Choroid plexus epithelial cell (primary cell): ENCODE measurements around the gene MUC5B.

Experiments used
- DNase-seq: peaks from one replicate; pipeline ENCODE4 v3.0.0-alpha.2; 2010; ENCODE audit warnings: low read depth
- H3K4me3 ChIP-seq: 2 replicates; pipeline ENCODE4 v1.5.1; 2011; ENCODE audit warnings: low read depth, mild to moderate bottlenecking, control low read depth, low read length, moderate library complexity
- CTCF ChIP-seq: conservative IDR thresholded peaks from 2 replicates; pipeline ENCODE4 v1.5.1; 2011; ENCODE audit warnings: low read depth, mild to moderate bottlenecking, control low read depth, inconsistent platforms, low read length, moderate library complexity

The MUC5B gene

GRCh38 chr11:1300569-1301187 is 77.8 kb downstream of the MUC5B start:
- no peak for DNase-seq
- H3K4me3 ChIP-seq: no peak overlapping the region
- TF ChIP-seq CTCF: no peak

DNA sequence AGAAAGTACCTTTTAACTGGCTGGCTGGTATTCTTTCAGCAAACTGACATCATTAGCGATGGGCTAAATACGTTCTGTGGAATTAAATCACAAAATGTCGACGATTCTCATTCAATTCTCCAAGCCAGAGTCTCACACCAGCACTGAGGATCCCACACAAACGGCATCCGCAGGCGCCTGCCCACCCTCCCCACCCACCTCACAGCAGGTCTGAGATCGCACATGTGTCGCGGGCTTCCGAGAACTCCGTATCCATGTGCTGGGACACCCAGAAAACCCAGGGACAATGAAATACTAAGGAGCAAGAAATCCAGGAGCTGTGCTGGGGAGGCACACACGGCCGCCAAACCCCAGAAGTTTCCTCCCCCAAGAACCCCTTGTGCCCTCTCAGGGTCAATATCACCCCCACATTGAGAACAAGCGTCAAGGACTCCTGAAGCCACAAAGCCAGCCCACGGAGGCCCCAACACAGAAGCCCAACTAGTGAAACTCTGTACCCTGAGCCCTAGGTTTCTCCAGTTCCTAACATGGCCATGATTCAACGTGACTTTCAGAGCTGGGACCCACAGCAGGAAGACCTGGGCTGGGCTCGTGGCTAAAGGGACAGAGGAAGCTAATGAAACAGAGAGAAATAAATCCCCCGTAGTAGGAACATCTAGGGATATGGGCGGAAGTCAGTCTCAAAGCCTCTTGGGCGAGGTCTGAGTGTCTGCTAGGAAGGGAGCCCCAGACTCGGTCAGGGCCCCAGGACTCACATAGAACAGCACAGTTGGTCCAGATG is 78.5 kb downstream of the MUC5B start:
- no peak for TF ChIP-seq CTCF
- DNase-seq: no peak
- H3K4me3 ChIP-seq: no peak overlapping the region

DNA sequence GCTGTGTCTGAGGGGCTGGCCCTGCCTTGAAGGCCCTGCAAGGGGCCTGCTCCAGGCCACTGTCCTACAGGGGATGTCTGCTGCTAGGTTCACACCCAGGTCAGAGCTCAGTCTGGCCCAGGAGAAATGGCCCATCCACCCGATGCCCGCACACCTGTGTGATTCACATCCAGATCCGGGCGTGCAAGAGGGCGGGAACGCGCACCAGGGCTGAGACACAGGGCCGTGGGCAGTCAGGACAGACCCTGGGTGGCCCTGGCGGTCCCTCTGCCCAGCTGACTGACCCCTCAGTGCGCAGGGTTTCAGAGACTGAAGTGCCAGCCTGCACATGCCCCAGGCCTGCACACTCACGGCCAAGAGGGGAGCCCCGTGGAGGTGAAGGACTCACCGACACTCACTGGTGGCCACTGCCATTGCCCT is 79.2 kb downstream of the MUC5B start:
- no peak for TF ChIP-seq CTCF
- H3K4me3 ChIP-seq: no peak overlapping the region
- DNase-seq: no peak

DNA sequence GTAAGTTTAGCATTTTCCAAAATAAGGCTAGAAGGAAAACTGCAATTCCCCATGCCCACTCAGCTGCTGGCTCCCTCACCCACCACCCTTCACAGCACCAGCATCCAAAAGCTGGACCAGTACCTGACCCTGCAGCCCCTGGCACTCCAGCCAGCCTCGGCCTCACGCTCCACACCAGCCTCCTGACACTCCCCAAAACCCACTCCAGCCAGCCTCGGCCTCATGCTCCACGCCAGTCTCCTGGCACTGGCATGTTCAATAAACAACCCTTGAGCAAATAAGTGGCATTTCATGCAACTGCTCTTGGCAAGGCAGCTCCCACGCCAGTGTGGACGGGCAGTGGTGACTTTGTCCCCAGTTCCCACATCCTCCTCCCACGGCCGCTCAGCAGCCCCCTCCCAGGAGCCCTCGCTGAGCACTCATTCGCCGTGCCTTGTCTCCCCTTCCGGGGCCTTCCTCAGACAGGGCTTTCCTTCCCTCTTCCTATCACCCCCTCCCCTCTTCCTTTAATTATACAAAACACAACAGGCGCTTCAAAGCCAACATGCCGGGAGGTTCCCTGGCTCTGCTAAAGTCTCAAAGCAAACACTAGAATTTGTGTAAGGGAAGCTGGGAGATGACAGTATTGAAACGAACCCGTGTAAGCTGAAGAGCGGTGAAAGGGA is 79.7 kb downstream of the MUC5B start:
- no peak for DNase-seq
- no peak for TF ChIP-seq CTCF
- H3K4me3 ChIP-seq: no peak overlapping the region

- DNase-seq: no peak
- TF ChIP-seq CTCF: peak; percentile 56
- H3K4me3 ChIP-seq: no peak overlapping the region
Observed at GRCh38 chr11:1303126-1303821, 80.4 kb downstream of the MUC5B start.

GRCh38 chr11:1303973-1304372 is 81.1 kb downstream of the MUC5B start:
- no peak for TF ChIP-seq CTCF
- H3K4me3 ChIP-seq: no peak overlapping the region
- DNase-seq: peak; percentile 37
